ENCODE data around the gene FRAT1.

DNA sequence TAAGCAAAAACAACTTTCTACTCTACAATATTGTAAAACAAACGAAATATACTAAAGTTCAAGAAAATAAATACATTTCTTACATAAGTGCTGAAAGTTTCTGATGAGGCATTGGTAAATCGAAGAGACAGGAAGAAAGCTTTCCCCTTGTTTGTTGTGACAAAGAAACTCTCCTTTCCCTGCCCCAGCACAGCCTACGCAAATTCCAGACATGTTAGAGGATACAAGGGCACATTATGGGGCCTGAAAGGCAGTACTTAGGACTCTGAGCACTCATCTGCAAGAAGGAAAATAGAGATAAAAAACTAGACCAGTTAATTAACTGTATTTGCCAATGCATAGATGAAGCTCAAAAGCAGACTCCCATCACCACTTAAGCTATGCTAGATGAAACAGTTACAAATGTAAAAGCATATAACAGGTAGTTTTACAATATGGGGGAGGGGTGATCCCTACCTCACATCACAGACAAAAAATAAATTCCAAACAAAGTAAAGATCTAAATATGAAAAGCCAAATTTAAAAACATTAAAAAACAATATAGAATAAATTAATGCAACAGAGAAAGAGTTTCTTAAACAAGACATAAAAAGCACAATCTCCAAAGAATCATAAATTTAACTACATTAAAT, 48.4 kb upstream of the FRAT1 start:
- TF ChIP-seq POLR2A (IDR thresholded peaks at IDR 0.05; ENCODE audit: borderline replicate concordance, extremely low read depth, insufficient read depth, insufficient read length) (no peak), CTCF (IDR thresholded peaks at IDR 0.05 in 2 of 3, conservative IDR thresholded peaks at IDR 0.05 in 1 of 3; ENCODE audit: borderline replicate concordance in 1 of 3, insufficient read depth in 1 of 3, low read depth in 2 of 3, low read length in 2 of 3) (no peak), ZFX (IDR thresholded peaks at IDR 0.05) (no peak), YY1 (IDR thresholded peaks at IDR 0.05; ENCODE audit: extremely low read depth, insufficient replicate concordance, low read depth, low read length) (no peak), EZH2 (IDR thresholded peaks at IDR 0.05) (no peak), SIN3A (IDR thresholded peaks at IDR 0.05; ENCODE audit: low read depth) (no peak), EZH2phosphoT487 (IDR thresholded peaks at IDR 0.05; ENCODE audit: borderline replicate concordance) (no peak), FOSL1 (IDR thresholded peaks at IDR 0.05; ENCODE audit: low read depth) (no peak), RAD21 (IDR thresholded peaks at IDR 0.05; ENCODE audit: low read depth) (no peak), POLR2AphosphoS5 (IDR thresholded peaks at IDR 0.05; ENCODE audit: low read depth, low read length) (no peak), ZNF274 (IDR thresholded peaks at IDR 0.05; ENCODE audit: low read depth, low read length) (no peak), MAX (IDR thresholded peaks at IDR 0.05) (no peak)

All from HCT116 (cell line).